NCI-H2081 (cell line): Measurements from ENCODE around the gene MRM3.
"Not testable (repeated sequence)": the region's sequence is repeated elsewhere in the genome, so short reads cannot be mapped to it uniquely, and the experiment has no call there.

Experiments
- DNase-seq, 2 experiments: peaks; one replicate each; lab custom pipeline; 2025; lab: John Stamatoyannopoulos, UW

Gene MRM3

DNA sequence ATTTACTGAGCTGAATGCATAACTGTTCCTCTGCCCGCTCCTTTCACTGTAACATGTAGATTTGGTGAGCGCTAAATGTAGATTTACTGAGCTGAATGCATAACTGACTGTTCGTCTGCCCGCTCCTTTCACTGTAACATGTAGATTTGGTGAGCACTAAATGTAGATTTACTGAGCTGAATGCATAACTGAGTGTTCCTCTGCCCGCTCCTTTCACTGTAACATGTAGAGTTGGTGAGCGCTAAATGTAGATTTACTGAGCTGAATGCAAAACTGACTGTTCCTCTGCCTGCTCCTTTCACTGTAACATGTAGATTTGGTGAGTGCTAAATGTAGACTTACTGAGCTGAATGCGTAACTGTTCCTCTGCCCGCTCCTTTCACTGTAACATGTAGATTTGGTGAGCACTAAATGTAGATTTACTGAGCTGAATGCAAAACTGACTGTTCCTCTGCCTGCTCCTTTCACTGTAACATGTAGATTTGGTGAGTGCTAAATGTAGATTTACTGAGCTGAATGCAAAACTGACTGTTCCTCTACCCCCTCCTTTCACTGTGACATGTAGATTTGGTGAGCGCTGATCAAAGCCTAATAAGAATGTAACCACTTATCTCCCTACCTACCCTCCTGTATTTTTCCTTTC lies 26.7 kb upstream of the MRM3 start:
- DNase-seq: not testable (repeated sequence)

DNA sequence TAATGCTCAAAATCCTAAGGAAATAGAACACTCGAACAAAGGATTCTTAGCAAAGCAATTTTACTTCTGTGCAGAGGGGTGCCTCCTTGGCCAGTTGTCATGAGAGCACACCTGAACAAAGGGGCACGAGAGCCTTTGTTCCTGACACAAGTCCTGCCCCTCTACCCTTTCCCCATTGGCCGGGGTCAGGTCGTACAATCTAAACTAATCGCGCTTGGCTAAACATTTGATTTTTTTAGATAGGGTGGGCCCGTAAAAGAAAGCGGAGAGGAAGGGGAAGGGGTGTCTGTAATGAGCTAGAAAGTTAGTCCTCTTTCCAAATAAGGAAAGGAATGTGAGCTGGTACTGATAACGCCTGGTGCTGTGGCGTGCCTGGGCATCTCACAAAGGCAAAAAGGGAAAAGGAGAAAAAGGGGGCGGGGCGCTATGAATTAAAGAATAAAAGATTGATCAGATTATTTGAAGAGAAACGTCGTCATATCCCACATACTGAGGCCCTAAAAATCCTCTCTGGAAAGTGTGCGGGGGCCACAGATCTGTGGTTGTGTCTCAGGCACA lies 26.1 kb upstream of the MRM3 start:
- DNase-seq: not testable (repeated sequence)

DNA sequence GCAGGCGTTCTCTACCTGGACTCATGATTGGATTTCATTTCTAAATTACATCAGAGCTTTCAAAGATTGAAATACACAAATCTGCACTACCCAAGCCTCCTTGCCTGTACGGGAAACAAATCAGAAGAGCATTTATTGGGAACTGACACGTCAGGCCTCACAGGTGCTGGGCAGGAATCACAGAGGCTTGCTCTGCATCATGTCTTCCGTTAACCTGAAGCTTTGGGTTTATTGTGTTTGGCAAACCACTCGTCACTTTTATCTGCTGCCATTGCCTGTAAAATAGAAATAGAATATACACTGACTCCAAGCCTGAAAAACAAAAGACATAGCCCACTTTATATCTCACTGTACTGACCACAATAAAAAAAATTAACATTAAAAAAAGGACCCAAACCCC lies 22.2 kb upstream of the MRM3 start:
- no peak for DNase-seq

DNA sequence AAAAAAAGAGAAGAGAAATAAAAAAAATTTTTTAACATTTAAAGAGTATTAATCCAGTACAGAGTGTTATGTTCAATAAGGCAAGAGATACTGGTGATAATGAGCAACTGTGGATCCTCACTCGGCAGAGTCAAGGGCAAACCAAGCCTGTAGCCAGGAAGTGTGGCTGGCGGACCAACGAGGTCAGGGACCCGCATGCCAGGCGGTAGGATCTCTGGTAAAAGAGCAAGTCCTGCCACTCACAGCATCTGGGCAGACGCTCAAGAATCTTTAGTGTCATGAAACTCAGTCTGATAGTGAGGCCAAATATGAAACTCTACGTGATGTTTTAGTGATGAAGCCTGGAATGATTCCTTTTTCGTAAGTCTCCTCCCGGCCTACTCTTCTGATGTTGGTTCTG lies 21.8 kb upstream of the MRM3 start:
- DNase-seq: no peak

DNA sequence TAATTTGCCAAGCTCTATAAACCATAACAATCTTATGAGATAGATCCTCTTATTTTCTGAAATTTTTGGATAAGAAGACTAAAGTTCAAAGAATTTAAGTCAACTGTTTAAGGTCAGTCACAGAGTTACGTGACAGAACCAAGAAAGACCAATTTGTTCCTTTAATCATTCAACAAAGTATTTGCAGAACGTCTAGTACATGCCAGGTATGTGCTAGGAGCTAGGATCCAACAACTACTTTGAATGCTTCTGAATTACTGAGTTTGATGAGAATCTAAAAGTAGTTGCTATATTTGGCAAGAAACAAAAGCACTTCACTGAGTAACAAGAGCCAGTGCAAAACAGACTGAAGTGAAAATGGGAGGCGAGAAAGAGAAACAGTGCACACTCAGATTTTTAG lies 15.1 kb upstream of the MRM3 start:
- no peak for DNase-seq

DNA sequence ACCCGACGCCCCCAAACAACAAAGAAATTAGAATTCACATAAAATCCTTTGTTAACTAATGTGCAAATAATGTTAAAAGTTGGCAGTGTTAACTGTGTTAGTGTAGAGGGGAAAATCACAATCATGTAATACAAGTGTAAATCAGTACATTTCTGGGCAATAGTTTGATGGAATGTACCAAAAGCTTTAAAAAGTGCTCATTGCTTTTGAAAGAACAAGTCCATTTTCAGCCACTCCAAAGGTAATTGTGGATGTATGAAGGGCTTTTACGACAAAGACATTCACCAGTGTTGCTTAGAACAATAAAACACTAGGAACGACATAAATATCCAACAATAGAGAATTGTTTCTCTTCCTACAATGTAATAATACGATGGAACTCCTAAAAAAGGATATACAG lies 9.1 kb upstream of the MRM3 start:
- DNase-seq: no peak

DNA sequence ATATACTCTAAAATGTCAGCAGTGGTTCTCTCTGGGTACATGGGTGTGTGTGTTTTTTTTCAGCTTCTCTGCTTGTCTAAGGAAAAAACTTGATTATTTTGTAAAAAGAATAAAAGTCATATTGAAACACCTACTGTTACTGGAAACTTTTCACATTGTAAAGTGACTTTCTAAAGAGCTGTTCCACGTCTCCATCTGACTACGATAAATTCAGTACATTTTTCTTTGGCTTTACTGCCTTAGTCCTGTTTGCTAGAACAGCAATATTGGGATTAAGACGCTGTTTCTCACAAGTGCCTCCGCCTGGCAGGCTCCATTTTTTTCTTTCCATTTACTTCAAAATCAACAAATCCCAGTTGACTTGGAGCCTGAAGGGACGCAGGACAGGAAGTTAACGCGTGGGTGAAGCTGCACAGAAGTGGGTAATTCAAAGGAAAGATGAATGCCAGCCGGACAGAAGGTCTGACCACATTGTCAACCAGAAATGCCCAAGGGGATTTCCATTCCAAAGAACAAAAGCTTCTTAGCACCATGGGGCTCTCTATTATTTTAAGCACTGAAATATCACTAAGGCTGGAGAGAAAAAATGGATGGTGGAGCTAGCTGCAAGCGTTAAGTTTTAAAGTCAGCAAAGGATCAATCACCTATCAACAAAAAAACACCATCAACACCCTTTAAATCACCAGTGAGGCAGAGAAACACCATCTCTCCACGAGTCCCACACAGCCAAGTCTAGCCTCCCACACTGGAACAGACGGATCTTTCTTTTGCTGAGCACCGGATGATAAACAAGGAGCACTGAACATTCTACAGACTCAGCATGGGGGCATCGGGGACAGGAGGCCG lies 8.5 kb upstream of the MRM3 start:
- peak in 1 of 2 experiments; percentile 5 for DNase-seq

DNA sequence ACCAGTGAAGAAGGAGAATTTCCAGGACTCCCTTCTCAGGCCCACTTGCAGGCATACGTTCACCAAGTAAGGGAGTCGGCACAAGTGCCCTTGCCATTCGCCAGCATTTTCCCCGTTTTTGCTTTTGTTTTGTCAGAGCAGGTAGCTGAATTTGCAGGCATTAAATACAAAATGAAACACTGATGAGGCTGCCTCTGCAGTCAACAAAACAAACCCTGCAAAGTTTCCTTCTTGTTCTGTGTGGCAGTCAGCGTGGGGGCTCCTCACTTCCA lies 7.9 kb upstream of the MRM3 start:
- DNase-seq: no peak

DNA sequence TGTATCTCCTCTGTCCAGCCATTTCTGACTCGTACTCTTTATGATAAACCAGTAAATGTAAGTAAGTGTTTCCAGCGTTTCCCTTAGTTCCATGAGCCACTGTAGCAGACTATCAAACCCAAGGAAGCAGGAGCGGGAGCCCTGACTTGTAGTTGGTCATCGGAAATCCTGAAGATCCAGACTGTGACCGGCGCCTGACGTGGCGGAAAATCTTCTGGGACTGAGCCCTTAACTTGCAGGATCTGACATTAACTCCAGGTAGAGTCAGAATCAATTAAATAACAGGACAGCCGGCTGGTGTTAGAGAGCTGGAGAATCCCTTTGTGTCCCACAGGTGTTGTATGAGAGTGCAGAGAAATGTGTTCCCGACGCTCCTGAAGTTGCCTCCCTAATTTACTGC lies 4.1 kb upstream of the MRM3 start:
- no peak for DNase-seq

DNA sequence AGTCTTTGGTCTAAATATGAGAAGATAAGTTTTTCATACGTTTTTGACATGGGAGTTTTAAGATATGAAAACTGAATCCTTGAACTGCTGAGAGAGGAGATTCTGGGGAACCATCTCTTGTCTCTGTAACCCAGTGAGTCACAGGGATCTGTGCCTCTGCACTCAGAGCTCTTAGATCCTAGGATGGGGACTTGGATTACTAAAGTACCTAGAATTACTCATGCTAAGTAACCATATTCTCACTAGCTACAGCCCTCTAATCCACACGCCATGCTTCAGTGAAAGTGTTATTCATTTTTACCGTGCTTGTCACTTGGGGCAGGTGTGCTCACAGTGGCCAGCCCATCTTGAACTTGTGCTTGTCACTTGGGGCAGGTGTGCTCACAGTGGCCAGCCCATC lies 2.0 kb downstream of the MRM3 start:
- DNase-seq: no peak

DNA sequence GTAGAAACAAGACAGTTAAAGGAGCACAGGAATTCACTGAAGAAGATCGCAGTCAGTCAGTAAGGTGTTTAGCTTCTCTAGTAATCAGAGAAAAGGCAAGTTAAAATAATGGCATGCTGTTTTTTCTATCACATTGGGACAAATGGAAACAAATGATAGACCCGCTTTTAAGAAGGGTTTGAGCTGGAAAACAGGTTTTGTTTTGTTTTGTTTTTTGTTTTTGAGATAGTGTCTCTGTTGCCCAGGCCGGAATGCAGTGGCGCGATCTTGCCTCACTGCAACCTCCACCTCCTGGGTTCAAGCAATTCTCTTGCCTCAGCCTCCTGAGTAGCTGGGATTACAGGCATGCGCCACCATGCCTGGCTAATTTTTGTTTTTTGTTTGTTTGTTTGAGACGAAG lies 3.7 kb downstream of the MRM3 start:
- not testable (repeated sequence) for DNase-seq

DNA sequence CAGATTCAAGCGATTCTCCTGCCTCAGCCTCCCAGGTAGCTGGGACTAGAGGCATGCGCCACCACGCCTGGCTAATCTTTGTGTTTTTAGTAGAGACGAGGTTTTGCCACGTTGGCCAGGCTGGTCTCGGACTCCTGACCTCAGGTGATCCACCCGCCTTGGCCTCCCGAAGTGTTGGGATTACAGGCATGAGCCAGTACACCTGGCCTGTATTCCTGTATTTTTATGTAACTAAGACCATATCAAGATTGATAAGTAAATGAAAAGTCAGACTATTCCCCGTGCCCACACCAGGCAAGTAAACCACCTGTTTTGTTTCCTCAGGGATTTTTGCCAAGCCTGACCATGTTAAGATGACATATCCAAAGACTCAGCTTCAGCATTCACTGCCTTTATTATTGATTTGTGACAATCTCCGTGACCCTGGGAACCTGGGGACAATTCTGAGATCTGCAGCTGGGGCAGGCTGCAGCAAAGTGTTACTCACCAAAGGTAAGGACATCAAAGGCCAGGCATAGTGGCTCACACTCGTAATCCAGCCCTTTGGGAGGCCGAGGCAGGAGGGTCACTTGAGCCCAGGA lies 5.6 kb downstream of the MRM3 start:
- no peak for DNase-seq

DNA sequence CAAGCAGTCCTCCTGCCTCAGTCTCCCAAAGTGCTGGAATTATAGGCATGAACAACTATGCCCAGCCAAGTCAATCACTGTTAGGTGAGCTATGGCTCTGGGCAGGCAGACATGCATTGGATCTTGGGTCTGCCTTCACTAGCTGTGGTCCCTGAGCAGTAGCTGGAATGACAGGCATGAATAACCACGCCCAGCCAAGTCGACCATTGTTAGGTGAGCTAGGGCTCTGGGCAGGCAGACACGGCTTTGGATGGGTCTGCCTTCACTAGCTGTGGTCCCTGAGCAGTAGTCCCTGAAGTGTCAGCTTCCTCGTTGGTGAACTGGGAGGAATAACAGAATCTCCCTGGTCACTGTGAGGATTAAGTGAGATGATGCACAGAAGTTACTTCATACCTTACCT lies 6.4 kb downstream of the MRM3 start:
- no peak for DNase-seq

DNA sequence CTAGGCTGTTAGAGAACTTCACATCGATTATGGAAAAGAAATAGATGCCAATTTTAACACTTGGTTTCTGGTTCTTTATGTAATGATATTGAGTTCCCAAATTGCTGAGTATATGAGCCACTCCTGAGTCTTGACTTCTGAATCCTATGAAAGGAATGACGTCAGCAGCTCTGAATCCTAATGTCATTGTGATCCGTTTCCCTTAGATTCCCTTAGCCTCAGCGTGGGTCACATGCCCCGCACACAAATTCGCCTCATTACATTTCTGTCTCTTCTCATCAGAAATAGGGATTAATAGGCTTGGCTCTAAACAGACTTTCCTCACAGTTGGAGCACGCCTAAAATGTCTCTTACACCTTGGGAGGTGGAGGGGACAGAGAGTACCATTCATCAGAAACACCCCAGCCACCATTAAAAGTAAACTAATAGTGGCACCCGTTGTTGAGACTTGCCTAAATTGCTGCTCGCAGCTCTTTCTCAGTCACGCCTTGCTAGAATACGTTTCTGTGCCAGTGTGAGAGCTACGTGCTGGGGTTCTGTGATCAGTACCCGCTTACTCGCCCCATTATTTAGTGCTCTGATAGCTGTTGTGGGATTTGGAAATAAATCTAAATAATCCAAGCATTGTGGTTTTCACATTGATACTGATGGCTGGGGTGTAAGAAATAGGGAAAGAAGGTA lies 7.1 kb downstream of the MRM3 start:
- no peak for DNase-seq

DNA sequence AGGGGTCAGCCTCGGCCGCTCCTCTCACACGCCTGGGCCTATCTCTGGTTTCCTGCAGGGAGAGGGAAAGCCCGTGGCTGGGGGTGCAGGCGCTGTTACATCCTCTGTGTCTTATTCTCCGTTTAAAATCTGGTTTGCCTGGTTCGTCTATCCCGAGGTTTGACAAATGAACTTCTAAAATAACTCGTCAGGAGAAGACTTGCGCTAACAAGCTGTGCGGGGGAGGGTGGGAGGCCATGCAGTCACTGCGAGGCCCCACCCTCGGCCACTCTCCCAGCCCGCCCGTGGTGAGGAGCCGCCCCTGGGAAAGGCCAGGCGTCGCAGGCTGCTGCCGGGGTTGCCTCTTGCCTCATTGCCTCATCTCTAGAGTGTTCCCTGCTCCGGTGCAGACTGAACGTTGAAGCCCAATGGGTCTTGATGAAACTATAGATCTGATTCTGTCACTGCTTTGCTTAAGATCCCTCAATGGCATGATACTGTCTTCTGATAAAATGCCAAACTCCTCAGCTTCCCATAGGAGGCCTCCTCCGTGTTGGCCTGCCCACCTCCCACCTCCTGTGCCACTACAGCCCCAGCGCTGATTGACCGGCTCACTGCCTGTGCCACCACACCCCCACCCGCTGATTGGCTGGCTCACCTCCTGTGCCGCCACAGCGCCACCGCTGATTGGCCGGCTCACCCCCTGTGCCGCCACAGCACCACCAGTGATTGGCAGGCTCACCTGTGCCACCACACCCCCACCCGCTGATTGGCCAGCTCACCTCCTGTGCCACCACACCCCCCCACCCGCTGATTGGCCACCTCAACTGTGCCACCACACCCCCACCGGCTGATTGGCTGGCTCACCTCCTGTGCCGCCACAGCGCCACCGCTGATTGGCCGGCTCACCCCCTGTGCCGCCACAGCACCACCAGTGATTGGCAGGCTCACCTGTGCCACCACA lies 8.0 kb downstream of the MRM3 start:
- DNase-seq: not testable (repeated sequence)

DNA sequence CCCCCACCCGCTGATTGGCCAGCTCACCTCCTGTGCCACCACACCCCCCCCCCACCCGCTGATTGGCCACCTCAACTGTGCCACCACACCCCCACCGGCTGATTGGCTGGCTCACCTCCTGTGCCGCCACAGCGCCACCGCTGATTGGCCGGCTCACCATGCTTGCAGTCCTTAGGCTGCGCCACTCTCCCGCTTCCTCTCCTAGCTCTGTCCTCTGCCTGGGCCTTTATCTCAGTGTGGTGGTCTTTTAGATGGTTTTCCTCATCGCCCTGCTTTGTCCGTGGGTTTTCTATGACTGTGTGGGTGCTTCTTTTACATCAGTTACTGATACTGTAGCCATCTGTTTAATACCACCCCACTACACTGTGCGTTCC lies 8.7 kb downstream of the MRM3 start:
- not testable (repeated sequence) for DNase-seq

DNA sequence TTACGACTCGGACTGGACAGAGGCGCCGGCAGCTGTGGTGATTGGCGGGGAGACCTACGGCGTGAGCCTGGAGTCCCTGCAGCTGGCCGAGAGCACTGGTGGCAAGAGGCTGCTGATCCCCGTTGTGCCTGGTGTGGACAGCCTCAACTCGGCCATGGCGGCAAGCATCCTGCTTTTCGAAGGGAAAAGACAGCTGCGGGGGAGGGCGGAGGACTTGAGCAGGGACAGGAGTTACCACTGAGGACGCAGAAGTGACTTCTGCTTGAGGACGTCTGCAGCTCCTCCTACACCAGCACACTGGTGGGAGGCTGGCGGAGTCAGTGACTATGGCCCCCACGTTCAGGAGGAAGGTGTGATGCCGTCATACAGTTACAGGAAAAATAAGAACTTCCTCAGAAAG lies 9.7 kb downstream of the MRM3 start:
- no peak for DNase-seq

DNA sequence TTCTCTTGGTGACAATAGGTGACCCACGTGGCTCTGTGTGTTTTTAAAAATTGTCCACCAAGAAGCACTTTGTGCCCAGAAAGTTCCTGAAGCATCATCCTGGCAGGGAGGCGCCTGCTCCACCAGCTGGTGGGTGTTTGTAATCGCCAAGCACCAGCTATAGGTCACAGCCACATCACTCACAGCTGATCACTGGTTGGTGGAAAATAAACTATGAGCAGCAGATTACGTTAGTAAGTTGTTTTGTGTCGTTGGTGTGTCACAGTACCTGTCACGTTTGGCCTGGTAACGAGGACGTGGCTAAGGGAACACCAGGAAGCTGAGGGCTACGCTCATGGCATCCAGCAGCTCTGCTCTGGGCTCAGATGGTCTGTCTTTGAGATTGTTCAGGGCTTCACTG lies 10.1 kb downstream of the MRM3 start:
- no peak for DNase-seq

DNA sequence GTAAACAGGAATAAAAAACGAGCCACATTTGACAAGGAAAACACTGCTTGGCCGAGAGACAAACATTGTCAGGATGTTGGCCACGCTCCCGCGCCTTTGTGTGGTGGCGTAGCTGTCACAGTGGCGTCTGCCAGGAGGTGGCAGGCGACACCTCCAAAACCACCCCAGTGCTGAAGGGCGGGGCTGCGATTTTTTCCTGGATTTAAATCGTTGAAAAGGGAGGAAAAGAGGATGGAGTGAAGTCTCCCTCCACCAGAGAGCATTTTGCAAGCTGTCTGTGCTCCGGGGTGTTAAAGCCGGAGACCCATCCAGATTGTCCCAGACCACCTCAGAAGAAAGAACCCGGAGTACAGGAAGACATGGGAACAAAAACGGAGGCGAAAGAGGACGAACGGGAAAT lies 12.7 kb downstream of the MRM3 start:
- peak; percentile 89 to 93 for DNase-seq

DNA sequence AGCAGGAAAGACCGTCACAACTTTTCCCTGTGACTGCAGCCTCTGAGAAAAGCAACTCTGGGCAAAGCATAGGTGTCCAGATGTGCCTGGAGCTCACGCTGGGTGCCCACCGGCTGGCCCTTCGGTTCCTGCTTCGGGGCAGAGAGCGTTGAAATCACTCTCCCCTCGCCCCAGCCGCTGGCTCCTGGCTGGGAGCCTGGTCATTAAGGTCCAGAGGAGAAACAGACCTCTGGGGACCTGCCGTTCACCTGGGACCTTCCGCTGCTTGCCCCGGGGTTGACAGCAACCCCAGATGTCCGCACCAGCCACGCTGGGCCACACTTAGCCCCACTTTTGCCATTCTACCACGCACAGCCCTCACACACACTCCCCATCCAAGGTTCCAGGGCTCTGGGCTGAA lies 13.1 kb downstream of the MRM3 start:
- no peak for DNase-seq

DNA sequence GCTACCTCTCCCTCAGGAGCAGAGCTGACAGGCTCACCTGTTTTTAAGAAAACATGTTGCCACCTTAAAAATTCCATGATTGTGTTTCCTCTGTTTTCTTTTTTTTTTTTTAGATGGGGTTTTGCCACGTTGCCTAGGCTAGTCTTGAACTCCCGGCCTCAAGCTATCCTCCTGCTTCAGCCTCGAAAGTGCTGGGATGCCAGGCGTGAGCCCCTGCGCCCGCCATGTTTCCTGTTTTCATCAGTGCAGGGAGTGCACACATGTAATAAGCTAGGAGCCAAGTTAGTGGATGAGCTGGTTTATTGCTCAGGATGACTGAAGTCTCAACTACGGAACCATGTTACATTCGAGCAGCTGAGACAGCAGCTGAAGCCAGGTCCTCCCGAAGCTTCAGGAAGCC lies 13.6 kb downstream of the MRM3 start:
- no peak for DNase-seq

DNA sequence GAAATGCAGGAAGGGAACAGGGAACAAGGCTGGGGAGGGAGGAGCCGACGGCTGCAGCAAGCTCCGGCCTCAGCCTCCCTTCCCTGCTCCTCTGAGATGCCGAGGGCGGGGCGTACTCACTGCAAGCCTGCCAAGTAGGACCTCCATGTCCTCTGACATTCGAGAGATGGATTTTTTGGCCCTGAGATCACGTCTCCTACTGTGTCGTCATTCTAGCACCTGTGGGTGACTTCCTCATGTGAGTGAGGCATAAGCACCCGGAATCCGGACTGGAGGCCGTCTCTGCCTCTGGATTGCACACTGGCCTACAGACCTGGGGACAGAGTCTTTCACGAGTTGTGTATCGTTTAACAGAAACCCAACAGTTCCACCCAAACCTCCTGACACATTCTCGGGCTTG lies 14.5 kb downstream of the MRM3 start:
- no peak for DNase-seq
